Parathyroid adenoma (tissue), 2 donors: ENCODE measurements around the gene DNAJC1.

Source experiments
- H2AFZ ChIP-seq: fragments of 300-600 bp; sonication (generic); one replicate; pipeline ENCODE4 v1.7.0; 2017; ENCODE audit warnings: antibody characterized with exemption, mild to moderate bottlenecking
- H3K27ac ChIP-seq: fragments of 300-600 bp; sonication (generic); one replicate; pipeline ENCODE4 v1.7.0; 2017
- H3K27me3 ChIP-seq: fragments of 300-600 bp; sonication (generic); one replicate; pipeline ENCODE4 v1.7.0; 2017; ENCODE audit warnings: low read length; ENCODE audit not compliant: control insufficient read depth, insufficient read depth
- H3K36me3 ChIP-seq: fragments of 300-600 bp; sonication (generic); one replicate; pipeline ENCODE4 v1.7.0; 2017; ENCODE audit warnings: low read length; ENCODE audit not compliant: control insufficient read depth, insufficient read depth
- H3K4me1 ChIP-seq: fragments of 300-600 bp; sonication (generic); one replicate; pipeline ENCODE4 v1.7.0; 2017; ENCODE audit warnings: control low read depth
- H3K4me2 ChIP-seq: fragments of 300-600 bp; sonication (generic); one replicate; pipeline ENCODE4 v1.7.0; 2017; ENCODE audit warnings: low read length
- H3K4me3 ChIP-seq: fragments of 300-600 bp; sonication (generic); one replicate; pipeline ENCODE4 v1.7.0; 2017; ENCODE audit warnings: low read depth, low read length
- H3K79me2 ChIP-seq: fragments of 300-600 bp; sonication (generic); one replicate; pipeline ENCODE4 v1.7.0; 2017; ENCODE audit warnings: control low read depth
- H3K9ac ChIP-seq: fragments of 300-600 bp; sonication (generic); one replicate; pipeline ENCODE4 v1.7.0; 2017; ENCODE audit warnings: mild to moderate bottlenecking
- H3K9me3 ChIP-seq: fragments of 300-600 bp; sonication (generic); one replicate; pipeline ENCODE4 v1.7.0; 2017; ENCODE audit warnings: low read length; ENCODE audit not compliant: control insufficient read depth
- CTCF ChIP-seq: fragments of 300-600 bp; sonication (generic); IDR thresholded peaks from one replicate; pipeline ENCODE4 v1.7.0; 2017; ENCODE audit warnings: antibody characterized with exemption, mild to moderate bottlenecking
- donor health status: primary hyperparathyroidism.

DNAJC1 gene

GRCh38 chr10:21995557-21995956 lies 8.0 kb downstream of the DNAJC1 start:
- H3K4me1 ChIP-seq = no peaks in the 10 kb centered on the region
- H3K4me2 ChIP-seq = no peak overlapping the region
- H3K27me3 ChIP-seq = no peaks in the 10 kb centered on the region
- H3K9me3 ChIP-seq = no peaks in the 10 kb centered on the region
- H3K9ac ChIP-seq = no peak overlapping the region
- no peak overlapping the region for H2AFZ ChIP-seq
- H3K27ac ChIP-seq = no peak overlapping the region
- H3K4me3 ChIP-seq = no peak overlapping the region
- TF ChIP-seq CTCF = no peak
- no peaks in the 10 kb centered on the region for H3K36me3 ChIP-seq
- peaks cover 31% of the 10 kb centered on the region for H3K79me2 ChIP-seq

- no peaks in the 10 kb centered on the region for H3K4me1 ChIP-seq
- no peaks in the 10 kb centered on the region for H3K9me3 ChIP-seq
- H3K4me3 ChIP-seq = no peak overlapping the region
- no peak overlapping the region for H2AFZ ChIP-seq
- no peak overlapping the region for H3K4me2 ChIP-seq
- no peaks in the 10 kb centered on the region for H3K36me3 ChIP-seq
- no peak overlapping the region for H3K27ac ChIP-seq
- TF ChIP-seq CTCF = peak; percentile 45
- no peak overlapping the region for H3K9ac ChIP-seq
- no peaks in the 10 kb centered on the region for H3K27me3 ChIP-seq
- H3K79me2 ChIP-seq = peaks cover 11% of the 10 kb centered on the region
These were observed 10.0 kb downstream of the DNAJC1 start for GRCh38 chr10:21993360-21994001.

GRCh38 chr10:21991785-21992184 lies 11.7 kb downstream of the DNAJC1 start:
- H3K27ac ChIP-seq = no peak overlapping the region
- H3K79me2 ChIP-seq = peaks cover 7% of the 10 kb centered on the region
- H3K4me2 ChIP-seq = no peak overlapping the region
- no peaks in the 10 kb centered on the region for H3K36me3 ChIP-seq
- no peaks in the 10 kb centered on the region for H3K9me3 ChIP-seq
- no peak for TF ChIP-seq CTCF
- H3K27me3 ChIP-seq = no peaks in the 10 kb centered on the region
- no peak overlapping the region for H3K4me3 ChIP-seq
- no peaks in the 10 kb centered on the region for H3K4me1 ChIP-seq
- H3K9ac ChIP-seq = no peak overlapping the region
- no peak overlapping the region for H2AFZ ChIP-seq

GRCh38 chr10:21990449-21990848 lies 13.1 kb downstream of the DNAJC1 start:
- no peak overlapping the region for H2AFZ ChIP-seq
- no peaks in the 10 kb centered on the region for H3K27me3 ChIP-seq
- no peak overlapping the region for H3K27ac ChIP-seq
- H3K79me2 ChIP-seq = peaks cover 13% of the 10 kb centered on the region
- no peaks in the 10 kb centered on the region for H3K36me3 ChIP-seq
- no peak for TF ChIP-seq CTCF
- H3K9me3 ChIP-seq = no peaks in the 10 kb centered on the region
- no peak overlapping the region for H3K9ac ChIP-seq
- no peak overlapping the region for H3K4me2 ChIP-seq
- H3K4me3 ChIP-seq = no peak overlapping the region
- H3K4me1 ChIP-seq = no peaks in the 10 kb centered on the region
